GM12878 (cell line): ENCODE data around the gene TLR5. TPM values are rescaled to one million over a fixed set of nuclear protein-coding genes. Genes with fewer than 3 reads are reported as not detected.

Experiments used
- ATAC-seq: fragments of 200-7000 bp; cut with Tn5 transposase; 3 replicates; pipeline ENCODE4 v1.9.1; 2020; ENCODE audit warnings: mild to moderate bottlenecking, moderate library complexity
- BruUV-seq: library from RNA; stranded (reverse); fragments of 400-500 nt; replicated peaks from 2 replicates; lab custom pipeline; 2021; lab: Mats Ljungman, UMichigan
- CTCF ChIA-PET: fragments of 300-600 bp; sonication (Branson Sonifier 250); formaldehyde crosslinking; extraction: SDS; loops from one replicate; lab custom pipeline; 2021; ENCODE audit warnings: inconsistent platforms; lab: Yijun Ruan, JAX
- POLR2A ChIA-PET: fragments of 350-600 bp; formaldehyde crosslinking; extraction: SDS; loops from one replicate; lab custom pipeline; 2021; ENCODE audit warnings: inconsistent platforms; lab: Charles Lee
- RAD21 ChIA-PET: fragments of 300-600 bp; sonication (Branson Sonifier 250); formaldehyde crosslinking; loops from one replicate; lab custom pipeline; 2023; ENCODE audit warnings: antibody characterized with exemption; ENCODE audit not compliant: unreplicated experiment; lab: Charles Lee
- SMC1A ChIA-PET: fragments of 300-600 bp; sonication (Branson Sonifier 250); formaldehyde crosslinking; loops from one replicate; lab custom pipeline; 2023; ENCODE audit not compliant: unreplicated experiment, uncharacterized antibody; lab: Charles Lee
- DNase-seq: peaks from one replicate; pipeline ENCODE4 v3.0.0-alpha.2; 2011; ENCODE audit warnings: low read depth, low spot score
- FAIRE-seq: peaks from 3 replicates; lab custom pipeline; 2011; peaks lifted over from hg19 to GRCh38; lab: Jason Lieb, UNC
- H2AFZ ChIP-seq: 2 replicates; pipeline ENCODE4 v1.6.0; 2011; ENCODE audit warnings: low read depth, low read length, control low read depth; ENCODE audit not compliant: control insufficient read depth
- H3K27ac ChIP-seq: 2 replicates; pipeline ENCODE4 v1.5.1; 2011; ENCODE audit warnings: control low read depth; ENCODE audit not compliant: control insufficient read depth, insufficient read depth
- H3K27me3 ChIP-seq, 2 experiments: replicated peaks in 1 of 2; 2 replicates each; pipeline versions ENCODE4 v1.6.0 to v1.6.1; 2011; ENCODE audit warnings: low read length in 1 of 2; ENCODE audit not compliant: control insufficient read depth in 2 of 2, insufficient read depth in 2 of 2
- H3K36me3 ChIP-seq, 2 experiments: 2 replicates each; pipeline ENCODE4 v1.5.1; 2011; ENCODE audit warnings: low read length in 1 of 2; ENCODE audit not compliant: control insufficient read depth in 2 of 2, insufficient read depth in 2 of 2
- H3K4me1 ChIP-seq: 2 replicates; pipeline ENCODE4 v1.6.1; 2011; ENCODE audit warnings: mild to moderate bottlenecking, low read length, moderate library complexity, mixed read lengths; ENCODE audit not compliant: control insufficient read depth, insufficient read depth
- H3K4me2 ChIP-seq: 2 replicates; pipeline ENCODE4 v1.6.0; 2011; ENCODE audit warnings: control low read depth; ENCODE audit not compliant: control insufficient read depth, insufficient read depth
- H3K4me3 ChIP-seq: fragments of 200-600 bp; sonication (generic); 2 replicates; pipeline ENCODE4 v1.5.1; 2016
- H3K79me2 ChIP-seq: 2 replicates; pipeline ENCODE4 v1.6.0; 2011; ENCODE audit warnings: low read length; ENCODE audit not compliant: control insufficient read depth, insufficient read depth
- H3K9ac ChIP-seq: 2 replicates; pipeline ENCODE4 v1.8.0; 2011; ENCODE audit warnings: low read length, control low read depth, mixed read lengths; ENCODE audit not compliant: control insufficient read depth, insufficient read depth
- H3K9me3 ChIP-seq: replicated peaks from 3 replicates; pipeline ENCODE4 v1.5.1; 2011; ENCODE audit warnings: mild to moderate bottlenecking, low read length; ENCODE audit not compliant: control insufficient read depth, insufficient read depth
- H4K20me1 ChIP-seq: 2 replicates; pipeline ENCODE4 v1.6.0; 2011; ENCODE audit not compliant: control insufficient read depth, insufficient read depth
- ATF2 ChIP-seq: IDR thresholded peaks from 2 replicates; pipeline ENCODE4 v1.6.1; 2012; ENCODE audit warnings: low read length, inconsistent platforms
- CHD2 ChIP-seq: IDR thresholded peaks from 2 replicates; pipeline ENCODE4 v1.6.1; 2011; ENCODE audit warnings: low read depth, low read length, improper control_type of control experiment, borderline replicate concordance
- EZH2 ChIP-seq: IDR thresholded peaks from 2 replicates; pipeline ENCODE4 v1.6.1; 2012; ENCODE audit warnings: low read depth, mild to moderate bottlenecking, control low read depth, inconsistent platforms, low read length, borderline replicate concordance; ENCODE audit not compliant: control insufficient read depth
- GABPA ChIP-seq: IDR thresholded peaks from 2 replicates; pipeline ENCODE4 v1.6.1; 2014; ENCODE audit warnings: antibody characterized with exemption, low read depth, mild to moderate bottlenecking, inconsistent platforms
- JUND ChIP-seq: IDR thresholded peaks from 2 replicates; pipeline ENCODE4 v1.6.1; 2012; ENCODE audit warnings: low read depth, mild to moderate bottlenecking, low read length, improper control_type of control experiment, moderate library complexity
- NKRF ChIP-seq: fragments of 450-650 bp; conservative IDR thresholded peaks from 2 replicates; pipeline ENCODE4 v1.6.1; 2017; ENCODE audit warnings: mild to moderate bottlenecking, moderate library complexity
- PBX3 ChIP-seq: IDR thresholded peaks from 2 replicates; pipeline ENCODE4 v1.6.1; 2011; ENCODE audit warnings: mild to moderate bottlenecking, low read depth, low read length, moderate library complexity; ENCODE audit not compliant: insufficient replicate concordance
- PML ChIP-seq: IDR thresholded peaks from 2 replicates; pipeline ENCODE4 v1.6.1; 2012; ENCODE audit warnings: low read length, inconsistent platforms
- POU2F2 ChIP-seq: IDR thresholded peaks from 3 replicates; pipeline ENCODE4 v1.6.1; 2011; ENCODE audit warnings: low read depth, mild to moderate bottlenecking, low read length, borderline replicate concordance
- RBBP5 ChIP-seq: fragments of 200-600 bp; sonication (generic); conservative IDR thresholded peaks from 2 replicates; pipeline ENCODE4 v1.6.1; 2016
- RFX5 ChIP-seq: IDR thresholded peaks from 2 replicates; pipeline ENCODE4 v1.6.1; 2011; ENCODE audit warnings: low read depth, low read length, improper control_type of control experiment
- SREBF1 ChIP-seq: IDR thresholded peaks from 2 replicates; pipeline ENCODE4 v1.6.1; 2012; ENCODE audit warnings: mild to moderate bottlenecking, low read length
- STAT1 ChIP-seq: fragments of 450-650 bp; conservative IDR thresholded peaks from 2 replicates; pipeline ENCODE4 v1.6.1; 2014; ENCODE audit warnings: antibody characterized with exemption, mild to moderate bottlenecking
- ZNF687 ChIP-seq: fragments of 450-650 bp; IDR thresholded peaks from 2 replicates; pipeline ENCODE4 v1.6.1; 2017; ENCODE audit warnings: mild to moderate bottlenecking, moderate library complexity
- WGBS: methylation state at CpG from one replicate; pipeline ENCODE4 v1.1.6; 2016; ENCODE audit warnings: low lambda C conversion rate; ENCODE audit not compliant: insufficient replicate concordance, insufficient coverage; ENCODE audit errors: missing lambda C conversion rate; 5-methylcytosine and 5-hydroxymethylcytosine counted together
- in situ Hi-C: fragments of 300-500 bp; cut with MboI; formaldehyde crosslinking; loops from 9 replicates; pipeline ENCODE4 v1.14.3; 2018; ENCODE audit warnings: mixed read lengths
- intact Hi-C: fragments of 100-400 bp; cut with micrococcal nuclease; formaldehyde crosslinking; loops from one replicate; pipeline ENCODE4 v1.14.2; 2022; ENCODE audit not compliant: unreplicated experiment
- polyA plus RNA-seq, 11 experiments: library from polyadenylated mRNA; depleted of rRNA in 4 of 11; unstranded in 6 of 11; stranded (reverse) in 5 of 11; fragments of >200 nt; fragmentation: Nextera tagmentation in 4 of 11; fragmentation: Illumina TruSeq in 1 of 11; extraction: Ambion mirVana in 4 of 11; extraction: Trizol in 1 of 11; gene quantifications; 1 replicate in 1 of 11; 2 replicates in 10 of 11; pipeline versions ENCODE4 v1.2.1 to v1.2.3, GENCODE V29; 2011 to 2016; ENCODE audit warnings: inconsistent platforms in 2 of 11, missing spikeins in 2 of 11, low read depth in 1 of 11
- total RNA-seq, 4 experiments: library from RNA; depleted of rRNA in 3 of 4; stranded (reverse); fragments of >200 nt in 3 of 4; fragmentation: Illumina TruSeq in 1 of 4; extraction: Trizol in 1 of 4; gene quantifications; 2 replicates each; pipeline versions ENCODE4 v1.2.1 to v1.2.3, GENCODE V29; 2013 to 2021

TLR5 gene
- total and polyA plus RNA-seq, 10 of the 15 experiments (the other 5 are each of a cell fraction or from before 2014, with no cell fraction given) = 0.34 to 5.3 (median 0.79) TPM

GRCh38 chr1:223133824-223134435, 9.1 kb downstream of the TLR5 start:
- Histone ChIP-seq H3K36me3 (no peaks in the 10 kb centered on the region; a peak in 1 of 4 replicates), H3K4me3 (no peak overlapping the region), H2AFZ (peak overlapping the region; percentile 24; the same call in 1 of the 2 replicates), H3K79me2 (no peaks in the 10 kb centered on the region), H3K27me3 (peaks cover 0 to 12% of the 10 kb centered on the region in 2 experiments; a peak in 2 of 4 replicates), H3K4me1 (no peaks in the 10 kb centered on the region), H4K20me1 (no peaks in the 10 kb centered on the region), H3K9me3 (no peaks in the 10 kb centered on the region), H3K9ac (no peak overlapping the region), H3K27ac (no peak overlapping the region), H3K4me2 (peak overlapping the region; percentile 44; the same call in 1 of the 2 replicates)
- intact Hi-C loops = loop anchor here (1.0 to 10.0 kb wide), 4 partner anchors 57 to 550 kb away; no protein-coding TSS in a partner anchor
- ChIA-PET CTCF (interaction anchor here (0.6 to 17.0 kb wide), 63 partner anchors 8 to 562 kb away, joined by 3 to 406 read pairs (median 4); partner anchors contain the start of genes FAM177B and TLR5), RAD21 (interaction anchor here (0.7 to 5.4 kb wide), 37 partner anchors 9 to 1086 kb away, joined by 3 to 83 read pairs (median 4); partner anchors contain the start of genes SUSD4 and TLR5), SMC1A (interaction anchor here (0.6 to 7.2 kb wide), 40 partner anchors 8 to 562 kb away, joined by 3 to 218 read pairs (median 4); partner anchors contain the start of genes SUSD4 and TLR5), POLR2A (interaction anchor here (0.6 to 2.0 kb wide), 8 partner anchors 9 to 421 kb away, joined by 3 to 9 read pairs (median 4); partner anchors contain the start of gene TLR5)
- ATAC-seq (peak; percentile 84), FAIRE-seq (no peak), DNase-seq (peak; percentile 15)
- 8% methylated on average over 23 of the region's 23 CpGs for WGBS
- in situ Hi-C loops = loop anchor here (5.0 to 25.0 kb wide), 2 partner anchors 543 to 1203 kb away; partner anchors contain the start of gene NVL
- no TSS peak for BruUV-seq
- no peak for TF ChIP-seq JUND
- TF ChIP-seq CHD2 = no peak
- no peak for TF ChIP-seq STAT1
- TF ChIP-seq GABPA = no peak
- TF ChIP-seq ZNF687 = no peak
- TF ChIP-seq PBX3 = no peak
- no peak for TF ChIP-seq RFX5
- 0 out of 2 replicates have a peak, but pooled peaks have one; percentile 25 for TF ChIP-seq EZH2
- no peak for TF ChIP-seq RBBP5
- TF ChIP-seq NKRF = no peak
- TF ChIP-seq ATF2 = no peak
- TF ChIP-seq SREBF1 = no peak
- TF ChIP-seq PML = no peak
- no peak for TF ChIP-seq POU2F2
